GM18505 (cell line): ENCODE measurements around the gene CCR9.

Experiments used
- ATAC-seq: cut with Tn5 transposase; IDR thresholded peaks from one replicate; pipeline ENCODE4 v1.9.1; 2021; ENCODE audit not compliant: unreplicated experiment
- POLR2A ChIP-seq: IDR thresholded peaks from 4 replicates; pipeline ENCODE4 v1.6.1; 2011; ENCODE audit warnings: borderline replicate concordance; ENCODE audit not compliant: insufficient read depth, insufficient read length; ENCODE audit errors: extremely low read depth

Gene CCR9

DNA sequence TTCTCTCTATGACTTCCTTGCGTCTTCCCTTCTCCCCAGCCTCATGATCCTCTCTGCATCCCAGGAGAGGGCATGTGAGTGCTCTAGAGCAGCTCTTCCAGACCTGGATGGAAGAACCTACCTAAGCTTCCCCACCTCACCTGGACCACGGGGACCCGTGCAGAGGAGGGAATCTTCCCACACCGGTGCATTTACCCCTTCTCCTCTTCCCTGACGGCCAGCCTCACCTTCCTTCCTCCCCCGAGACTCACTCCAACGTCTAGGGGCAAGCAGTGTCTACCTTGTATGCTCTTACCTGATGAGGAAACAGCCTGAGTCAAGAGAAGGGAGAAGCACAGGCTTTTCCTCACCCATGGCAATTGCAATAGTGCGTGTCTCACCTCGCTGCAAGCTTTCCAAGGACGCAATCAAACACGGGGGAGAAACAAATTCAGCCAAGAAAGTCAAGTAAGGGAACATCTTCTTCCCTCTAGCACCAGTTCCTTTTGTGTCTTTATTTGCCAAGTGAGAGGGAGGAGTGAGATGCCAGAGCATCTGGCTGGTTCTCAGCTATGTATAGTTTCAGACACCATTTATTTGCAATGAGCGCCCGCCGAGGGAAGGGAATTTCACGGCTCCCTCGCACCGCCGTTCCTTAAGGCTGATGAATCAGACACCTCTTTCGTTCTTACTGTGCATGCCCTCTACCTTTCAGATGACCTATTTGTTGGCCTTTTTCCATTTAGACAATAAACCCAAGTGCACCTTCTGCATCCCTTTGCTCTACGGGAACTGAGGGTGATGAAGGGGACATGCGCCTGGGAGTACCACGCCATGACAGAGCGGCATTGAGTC, 1.8 kb upstream of the CCR9 start:
- no peak for TF ChIP-seq POLR2A
- ATAC-seq, result no peak

DNA sequence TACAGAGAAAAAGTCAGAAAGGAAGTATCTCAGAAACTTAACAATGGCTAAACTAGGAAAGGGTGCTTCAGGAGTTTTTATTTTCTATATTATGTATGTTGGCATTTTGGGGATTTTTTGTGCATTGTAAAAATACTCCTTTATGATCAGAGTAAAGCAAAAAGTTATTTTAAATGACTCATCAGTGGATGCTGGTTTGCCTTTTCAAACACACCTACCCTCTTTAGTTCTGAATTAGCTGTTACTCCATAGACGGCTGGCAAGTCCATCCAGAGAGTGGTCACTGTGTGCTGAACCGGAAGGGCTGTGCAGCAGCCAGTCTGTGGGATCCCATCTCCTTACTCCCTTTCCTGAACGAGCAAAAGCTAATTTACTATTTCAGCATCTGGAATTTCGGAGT, 942 bp downstream of the CCR9 start:
- ATAC-seq, result no peak
- no peak for TF ChIP-seq POLR2A

DNA sequence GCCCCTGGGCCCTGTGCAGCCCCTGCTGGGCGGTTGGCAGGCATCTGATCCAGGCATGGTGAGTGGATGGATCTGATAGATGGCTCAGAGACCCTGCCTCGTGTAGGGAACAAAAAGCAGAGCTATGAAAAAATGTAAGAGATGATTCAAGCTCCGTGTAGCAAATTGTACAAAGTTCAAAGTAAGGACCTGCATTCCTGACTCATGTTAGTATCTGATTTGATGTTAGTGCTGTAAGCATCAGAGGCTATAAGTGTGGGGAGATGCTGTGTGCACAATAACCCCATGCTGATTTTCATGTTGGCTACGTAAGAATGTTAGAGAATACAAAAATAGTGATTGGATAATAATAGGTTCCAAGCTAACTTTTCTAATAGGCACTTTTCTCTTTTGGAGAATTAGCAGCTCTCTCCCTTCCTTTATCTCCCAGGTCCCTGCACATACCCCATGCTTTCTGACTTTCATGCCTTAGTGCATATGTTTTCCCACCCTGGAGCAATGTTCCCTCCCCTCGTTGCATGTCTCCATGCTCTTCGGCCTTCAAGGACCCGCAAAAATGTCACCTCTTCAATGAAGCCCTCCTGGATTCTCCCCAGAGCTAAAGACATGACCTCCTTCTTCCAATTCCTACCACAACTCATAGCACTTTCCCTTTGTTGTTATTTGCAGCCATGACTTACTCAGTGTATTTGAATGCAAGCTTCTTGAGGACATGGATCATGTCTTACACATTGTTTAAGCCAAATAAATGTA, 1.6 kb downstream of the CCR9 start:
- ATAC-seq, result no peak
- no peak for TF ChIP-seq POLR2A

DNA sequence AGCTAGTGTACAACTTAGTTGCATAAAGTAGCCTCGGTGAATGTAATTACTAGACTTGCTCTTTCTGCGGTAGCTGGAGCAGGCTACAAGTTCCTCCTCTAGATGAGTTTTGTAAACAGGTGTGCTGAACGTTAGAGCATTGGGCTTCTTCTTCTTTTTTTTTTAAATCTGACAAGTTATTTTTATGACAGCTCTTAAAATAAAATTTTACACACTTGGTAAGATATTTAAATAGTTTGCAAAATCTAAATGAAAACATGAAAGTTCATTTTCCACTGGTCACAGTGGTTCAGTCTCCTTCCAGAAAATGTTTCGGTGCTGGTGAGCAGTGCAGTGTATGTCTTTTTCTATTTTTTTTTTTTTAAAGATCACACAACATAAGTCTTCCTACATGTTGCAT, 3.0 kb downstream of the CCR9 start:
- no peak for TF ChIP-seq POLR2A
- ATAC-seq, result no peak

DNA sequence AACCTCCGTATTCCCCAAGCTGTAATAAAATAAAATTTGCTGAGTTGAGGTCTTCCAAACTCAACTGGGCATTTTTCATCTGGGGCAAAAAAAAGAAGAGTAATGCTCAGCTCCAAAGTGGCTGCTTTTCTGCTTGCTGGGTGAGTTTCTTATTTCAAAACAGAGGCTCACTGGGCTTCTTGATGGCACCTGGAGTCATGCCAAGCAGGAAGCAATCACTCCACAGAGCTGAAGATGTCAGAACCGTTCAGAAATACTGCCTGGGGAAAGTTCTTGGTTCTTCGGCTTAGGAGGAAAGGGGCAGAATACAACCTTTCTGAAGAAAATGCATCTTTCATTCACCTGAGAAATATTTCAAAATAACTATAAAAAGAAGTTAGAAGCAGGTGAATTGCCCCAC, 4.1 kb downstream of the CCR9 start:
- no peak for ATAC-seq
- TF ChIP-seq POLR2A, result no peak

DNA sequence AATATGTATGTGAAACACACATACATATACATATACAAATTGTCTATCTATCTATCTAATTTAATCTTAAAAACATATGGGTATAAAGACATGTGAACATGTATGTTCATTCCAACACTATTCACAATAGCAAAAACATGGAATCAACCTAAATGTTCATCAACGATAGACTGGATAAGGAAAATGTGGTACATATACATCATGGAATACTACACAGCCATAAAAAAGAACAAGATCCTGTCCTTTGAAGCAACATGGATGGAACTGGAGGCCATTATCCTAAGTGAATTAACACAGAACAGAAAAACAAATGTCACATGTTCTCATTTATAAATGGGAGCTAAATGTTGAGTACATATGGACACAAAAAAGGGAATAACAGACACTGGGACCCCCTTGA, 5.8 kb downstream of the CCR9 start:
- ATAC-seq, result no peak
- TF ChIP-seq POLR2A, result no peak

DNA sequence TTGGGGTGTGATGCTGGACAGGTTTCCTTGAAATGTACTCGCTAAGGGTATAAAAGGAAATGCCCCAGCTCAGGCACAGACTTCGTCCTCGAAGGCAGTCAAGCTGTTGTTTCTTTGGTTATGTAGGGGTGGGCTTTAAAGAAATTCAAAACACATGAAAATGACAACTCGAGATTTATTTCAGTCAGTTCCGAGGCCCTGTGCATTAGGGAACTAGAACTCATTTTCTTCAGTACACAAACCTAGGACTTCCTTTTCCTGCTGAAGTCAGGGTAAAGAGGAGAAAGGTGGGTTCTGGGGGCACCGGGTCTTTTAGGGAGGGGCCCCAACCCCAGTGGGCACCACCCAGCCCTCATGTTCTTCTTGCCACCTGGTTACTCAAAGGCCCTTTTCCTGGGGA, 7.7 kb downstream of the CCR9 start:
- no peak for ATAC-seq
- TF ChIP-seq POLR2A, result no peak

DNA sequence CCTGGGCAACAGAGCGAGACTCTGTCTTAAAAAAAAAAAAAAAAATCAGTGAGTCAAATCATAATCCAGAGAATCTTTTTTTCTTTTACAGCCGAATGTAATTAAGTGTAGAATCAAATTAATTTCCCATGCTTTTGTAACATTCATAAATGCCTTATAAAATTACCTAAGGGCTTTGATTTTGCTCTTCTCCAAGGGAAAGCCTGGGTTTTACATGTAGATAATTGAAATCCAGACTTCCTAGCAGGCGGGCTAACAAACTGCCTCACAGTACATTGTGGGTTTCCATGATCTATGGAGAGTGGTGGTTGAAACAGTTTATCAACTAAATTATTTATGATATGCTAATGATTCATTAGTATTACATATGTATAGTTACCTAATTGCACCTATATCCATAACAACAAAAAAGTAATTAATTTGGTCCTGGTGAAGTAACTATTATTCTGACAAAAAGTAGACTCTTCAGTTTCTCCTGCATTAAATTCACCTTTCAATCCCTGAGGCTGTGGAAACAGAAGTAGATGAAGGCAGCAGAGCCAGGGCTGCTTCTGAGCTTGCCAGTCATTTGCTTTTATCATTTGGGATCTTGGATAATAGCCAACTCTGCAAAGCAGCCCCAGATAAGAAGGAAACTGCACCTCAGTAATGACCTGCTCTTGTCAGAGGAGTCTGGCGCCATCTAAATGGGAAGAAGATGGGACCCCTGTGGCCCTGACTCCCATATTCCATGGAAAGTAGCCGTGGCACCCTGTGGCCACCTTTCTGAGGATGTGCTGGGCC, 9.5 kb downstream of the CCR9 start:
- TF ChIP-seq POLR2A, result no peak
- ATAC-seq, result no peak

DNA sequence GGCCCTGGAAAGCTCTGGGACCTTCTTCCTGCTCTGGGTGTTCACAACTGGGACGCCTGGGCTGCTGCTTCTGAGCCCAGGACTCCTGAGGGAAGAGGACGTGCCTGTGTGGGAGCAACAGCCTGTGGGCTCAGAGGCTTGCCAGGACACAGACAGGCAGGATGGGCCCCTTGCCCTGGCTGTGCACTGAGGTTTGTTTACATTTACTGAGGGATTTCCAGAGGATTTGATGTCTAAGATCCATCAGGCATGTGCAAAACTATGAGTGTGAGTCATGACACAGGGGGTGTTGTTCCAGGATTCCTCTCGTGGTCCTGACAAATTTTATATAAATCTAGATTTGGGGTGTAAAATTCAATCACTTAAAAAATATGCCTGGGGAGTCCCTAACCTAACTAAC, 10.6 kb downstream of the CCR9 start:
- ATAC-seq, result no peak

DNA sequence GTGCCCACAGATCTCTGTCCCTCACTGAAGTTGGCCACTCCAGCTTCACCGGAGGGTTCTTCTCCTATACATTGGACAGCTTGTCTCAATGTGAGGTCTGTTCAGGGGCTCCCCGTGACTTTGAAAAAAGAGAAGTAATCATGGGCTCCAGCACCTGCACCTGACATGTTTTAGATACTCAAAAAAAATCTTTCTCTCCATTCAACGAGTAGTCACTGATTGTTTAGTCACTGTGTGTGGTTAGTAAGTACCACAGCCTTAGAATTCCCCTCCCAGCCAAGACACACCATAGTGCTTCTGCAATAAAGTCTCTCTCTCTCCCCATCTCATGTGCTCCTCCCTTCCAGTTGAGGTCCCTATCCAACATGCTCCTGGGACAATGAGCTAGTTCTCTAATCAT, 18.6 kb downstream of the CCR9 start:
- ATAC-seq, result no peak
- TF ChIP-seq POLR2A, result no peak

More for the DNA sequence above, 10.6 kb downstream of the CCR9 start:
- TF ChIP-seq POLR2A, result no peak

DNA sequence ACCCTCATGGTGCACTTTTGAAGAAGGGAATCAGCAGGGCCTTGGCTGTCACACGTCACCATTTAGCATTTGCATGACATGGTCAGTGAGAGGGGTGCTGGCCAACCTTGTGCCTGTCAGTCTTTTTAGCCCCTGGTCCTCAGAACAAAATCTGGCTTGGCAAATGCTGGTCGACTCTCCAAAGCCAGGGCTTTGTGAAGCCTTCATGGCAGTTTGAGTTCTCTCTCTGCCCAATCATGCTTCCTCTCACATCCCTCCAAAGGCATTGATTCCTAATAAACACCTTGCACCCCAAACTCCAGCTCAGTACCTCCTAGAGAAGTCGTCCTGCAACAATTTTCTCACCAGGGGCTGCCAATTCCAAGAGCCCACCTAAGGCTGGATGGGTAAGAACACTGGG, 19.4 kb downstream of the CCR9 start:
- TF ChIP-seq POLR2A, result no peak
- no peak for ATAC-seq

DNA sequence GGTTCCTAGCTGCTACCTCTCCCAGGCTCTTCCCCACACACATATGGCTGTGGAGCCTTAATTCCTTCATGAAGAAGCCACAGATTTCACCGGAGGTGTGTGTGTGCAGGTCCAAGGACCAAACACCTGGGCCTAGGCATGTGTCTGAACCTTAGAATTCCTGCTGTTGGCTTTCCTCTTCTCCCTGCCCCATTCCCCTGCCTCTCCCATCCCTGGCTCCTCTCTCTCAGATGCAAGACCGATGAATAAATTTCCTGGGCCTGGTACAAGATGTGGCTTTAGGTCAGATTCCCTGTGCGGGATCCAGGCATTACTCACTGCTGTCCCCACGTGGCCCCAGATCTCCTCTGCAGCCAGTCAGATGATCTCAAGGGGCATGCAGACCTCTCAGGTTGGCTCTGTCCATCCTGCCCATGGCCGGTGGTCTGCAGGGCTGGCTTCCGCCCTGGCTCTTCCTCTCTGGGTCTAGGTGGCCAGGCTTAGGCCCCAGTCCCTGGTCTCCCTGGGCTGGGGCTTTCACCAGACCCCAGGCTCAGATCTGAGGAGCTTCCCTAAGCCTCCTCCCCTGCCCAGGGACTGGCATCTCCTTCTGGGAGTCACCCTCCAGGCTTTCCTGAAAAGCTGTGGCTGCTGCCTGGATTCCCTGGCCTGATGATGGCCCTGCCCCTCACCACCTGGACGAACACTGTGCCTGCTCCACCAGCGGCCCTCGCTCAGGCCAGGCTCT, 20.5 kb downstream of the CCR9 start:
- no peak for ATAC-seq
- TF ChIP-seq POLR2A, result no peak
